ENCODE measurements around the gene ATXN3L.

DNA sequence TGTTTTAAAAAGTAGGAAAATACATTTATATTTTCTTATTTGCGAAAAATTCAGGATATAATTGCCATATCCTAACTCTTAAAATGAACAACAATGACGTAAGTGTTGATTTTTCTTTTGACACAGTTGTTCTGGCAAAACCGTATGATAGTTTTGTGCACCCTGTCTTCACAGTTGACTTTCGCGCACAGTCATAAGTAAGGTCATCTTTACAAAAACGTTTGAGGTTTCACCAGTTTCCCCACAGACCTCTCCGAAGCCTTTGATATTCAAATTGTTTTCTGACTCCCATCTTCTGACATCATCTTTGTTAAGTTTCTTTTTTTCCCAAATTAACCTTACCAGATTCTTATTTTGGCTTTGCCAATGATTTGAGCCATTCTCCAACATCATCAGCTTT, 48.1 kb upstream of the ATXN3L start:
- TF ChIP-seq CTCF (IDR thresholded peaks at IDR 0.05): no peak
- TF ChIP-seq POLR2A (IDR thresholded peaks at IDR 0.05): no peak
- TF ChIP-seq POLR2AphosphoS5 (IDR thresholded peaks at IDR 0.05): no peak
- no peak for TF ChIP-seq EP300 (IDR thresholded peaks at IDR 0.05)

All from upper lobe of left lung (tissue), 4 donors.